ENCODE results near the gene ADAMTS8. TPM values are rescaled to one million over a fixed set of nuclear protein-coding genes. Genes with fewer than 3 reads are reported as not detected.

Gene ADAMTS8
- total and polyA plus RNA-seq, 2 donors (not counting 1 experiment from before 2014, with no cell fraction given) = 15.0 to 18.8 TPM

DNA sequence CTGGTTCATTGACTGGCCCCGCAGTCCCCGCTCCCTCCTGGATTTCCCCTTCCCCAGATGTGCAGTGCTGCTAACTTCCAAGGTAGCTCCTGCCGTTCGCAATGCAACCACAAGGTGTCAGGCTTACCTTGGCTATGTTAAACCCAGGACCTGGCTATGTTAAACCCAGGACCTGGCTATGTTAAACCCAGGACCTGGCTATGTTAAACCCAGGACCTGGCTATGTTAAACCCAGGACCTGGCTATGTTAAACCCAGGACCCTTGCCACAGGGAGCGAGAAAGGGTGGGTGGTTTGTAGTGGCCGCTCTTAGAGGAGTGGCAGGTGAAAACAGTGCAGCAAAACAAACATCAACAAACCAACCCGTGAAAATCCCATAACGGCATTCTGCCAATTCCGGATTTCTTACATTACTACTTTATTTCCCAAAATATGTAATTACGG lies 2.9 kb upstream of the ADAMTS8 start:
- no peaks in the 10 kb centered on the region for H4K20me1 ChIP-seq (ENCODE audit: control insufficient read depth, extremely low read depth, insufficient read depth, low read length)
- H3K79me2 ChIP-seq (ENCODE audit: control insufficient read depth, insufficient read depth, low read length) = no peaks in the 10 kb centered on the region
- no peaks in the 10 kb centered on the region for H3K9me3 ChIP-seq (ENCODE audit: control insufficient read depth, insufficient read depth, low read depth, low read length)
- no peak overlapping the region for H3K9ac ChIP-seq (ENCODE audit: insufficient read depth, low read length)
- H3K36me3 ChIP-seq (ENCODE audit: control insufficient read depth, insufficient read depth, low read length) = no peaks in the 10 kb centered on the region
- H3K4me3 ChIP-seq (replicated peaks in 1 of 4; ENCODE audit: control extremely low read depth in 1 of 4, insufficient read depth in 1 of 4, low read depth in 3 of 4, low read length in 4 of 4) = peak overlapping the region in 1 of 4 experiments; percentile 9
- H3K4me2 ChIP-seq (ENCODE audit: extremely low read depth, insufficient read depth, low read length) = peak overlapping the region; percentile 65
- H3K27me3 ChIP-seq (ENCODE audit: control insufficient read depth, insufficient read depth, low read length) = peaks cover 36% of the 10 kb centered on the region
- DNase-seq (ENCODE audit: low read depth in 2 of 2) = peak; percentile 51 to 77
- no peak overlapping the region for H3K27ac ChIP-seq (ENCODE audit: insufficient read depth, low read length)
- TF ChIP-seq, protein P1, sequence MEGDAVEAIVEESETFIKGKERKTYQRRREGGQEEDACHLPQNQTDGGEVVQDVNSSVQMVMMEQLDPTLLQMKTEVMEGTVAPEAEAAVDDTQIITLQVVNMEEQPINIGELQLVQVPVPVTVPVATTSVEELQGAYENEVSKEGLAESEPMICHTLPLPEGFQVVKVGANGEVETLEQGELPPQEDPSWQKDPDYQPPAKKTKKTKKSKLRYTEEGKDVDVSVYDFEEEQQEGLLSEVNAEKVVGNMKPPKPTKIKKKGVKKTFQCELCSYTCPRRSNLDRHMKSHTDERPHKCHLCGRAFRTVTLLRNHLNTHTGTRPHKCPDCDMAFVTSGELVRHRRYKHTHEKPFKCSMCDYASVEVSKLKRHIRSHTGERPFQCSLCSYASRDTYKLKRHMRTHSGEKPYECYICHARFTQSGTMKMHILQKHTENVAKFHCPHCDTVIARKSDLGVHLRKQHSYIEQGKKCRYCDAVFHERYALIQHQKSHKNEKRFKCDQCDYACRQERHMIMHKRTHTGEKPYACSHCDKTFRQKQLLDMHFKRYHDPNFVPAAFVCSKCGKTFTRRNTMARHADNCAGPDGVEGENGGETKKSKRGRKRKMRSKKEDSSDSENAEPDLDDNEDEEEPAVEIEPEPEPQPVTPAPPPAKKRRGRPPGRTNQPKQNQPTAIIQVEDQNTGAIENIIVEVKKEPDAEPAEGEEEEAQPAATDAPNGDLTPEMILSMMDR (conservative IDR thresholded peaks at IDR 0.05 in 1 of 2, IDR thresholded peaks at IDR 0.05 in 1 of 2; ENCODE audit: low read depth in 1 of 2, low read length in 2 of 2) = peak; percentile 75 to 81
- no peak for TF ChIP-seq EZH2 (IDR thresholded peaks at IDR 0.05; ENCODE audit: low read length, missing control alignments)
- no peak overlapping the region for H2AFZ ChIP-seq (ENCODE audit: low read length)
- peaks cover 20% of the 10 kb centered on the region for H3K4me1 ChIP-seq (ENCODE audit: control insufficient read depth, extremely low read depth, insufficient read depth, low read length)

DNA sequence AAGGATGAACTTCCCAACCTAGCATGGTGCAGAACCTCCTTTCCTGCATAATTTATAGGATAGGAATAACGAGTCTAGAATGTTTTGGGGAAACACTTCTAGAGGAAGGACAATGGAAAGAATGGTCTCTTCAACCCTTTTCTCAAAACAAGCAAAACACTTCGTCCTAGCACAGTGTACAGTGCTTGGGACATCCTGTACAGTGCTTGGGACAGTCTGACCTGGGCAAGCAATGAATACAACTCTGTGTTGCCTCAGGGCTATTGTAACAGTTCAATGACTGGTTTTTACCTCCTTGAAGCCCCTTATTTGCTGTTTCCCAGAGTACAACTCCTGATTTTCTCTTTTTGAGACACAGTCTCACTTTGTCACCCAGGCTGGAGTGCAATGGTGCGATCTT lies 1.6 kb upstream of the ADAMTS8 start:
- Histone ChIP-seq H3K27me3 (ENCODE audit: control insufficient read depth, insufficient read depth, low read length) (peaks cover 44% of the 10 kb centered on the region), H3K4me3 (replicated peaks in 1 of 4; ENCODE audit: control extremely low read depth in 1 of 4, insufficient read depth in 1 of 4, low read depth in 3 of 4, low read length in 4 of 4) (no peak overlapping the region), H3K27ac (ENCODE audit: insufficient read depth, low read length) (no peak overlapping the region), H3K4me2 (ENCODE audit: extremely low read depth, insufficient read depth, low read length) (no peak overlapping the region), H3K9ac (ENCODE audit: insufficient read depth, low read length) (no peak overlapping the region), H3K79me2 (ENCODE audit: control insufficient read depth, insufficient read depth, low read length) (no peaks in the 10 kb centered on the region), H2AFZ (ENCODE audit: low read length) (no peak overlapping the region), H4K20me1 (ENCODE audit: control insufficient read depth, extremely low read depth, insufficient read depth, low read length) (no peaks in the 10 kb centered on the region), H3K36me3 (ENCODE audit: control insufficient read depth, insufficient read depth, low read length) (no peaks in the 10 kb centered on the region), H3K9me3 (ENCODE audit: control insufficient read depth, insufficient read depth, low read depth, low read length) (no peaks in the 10 kb centered on the region), H3K4me1 (ENCODE audit: control insufficient read depth, extremely low read depth, insufficient read depth, low read length) (peaks cover 9% of the 10 kb centered on the region)
- DNase-seq (ENCODE audit: low read depth in 2 of 2) = no peak
- TF ChIP-seq, protein P1 (conservative IDR thresholded peaks at IDR 0.05 in 1 of 2, IDR thresholded peaks at IDR 0.05 in 1 of 2; ENCODE audit: low read depth in 1 of 2, low read length in 2 of 2) = no peak
- no peak for TF ChIP-seq EZH2 (IDR thresholded peaks at IDR 0.05; ENCODE audit: low read length, missing control alignments)

DNA sequence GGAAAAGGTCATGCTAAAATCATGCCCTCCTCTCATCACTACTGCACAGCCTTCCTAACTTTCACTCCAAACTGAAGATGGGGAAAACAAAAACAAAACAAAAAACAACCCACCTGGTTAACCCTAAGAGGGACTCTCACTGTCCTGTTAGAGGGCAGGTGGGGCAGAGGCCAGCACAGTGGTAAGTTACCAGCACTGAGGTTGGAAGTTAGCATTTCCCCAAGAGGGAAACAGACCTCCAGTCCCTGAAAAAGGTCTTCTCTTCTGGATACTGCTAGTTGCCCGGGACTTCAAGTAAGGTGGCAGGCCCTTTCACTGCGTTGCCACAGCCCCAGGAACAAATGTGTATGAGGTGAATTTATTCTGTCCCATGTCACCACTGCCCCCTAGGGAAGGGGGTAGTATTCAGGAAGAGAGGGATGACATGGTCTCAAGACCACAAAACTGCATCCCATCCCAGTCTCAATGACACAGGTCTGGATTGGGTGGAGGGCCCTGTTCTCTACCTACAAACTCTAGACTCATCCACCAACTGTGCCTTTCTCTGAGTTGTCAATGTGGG lies 792 bp upstream of the ADAMTS8 start:
- H3K4me2 ChIP-seq (ENCODE audit: extremely low read depth, insufficient read depth, low read length) = no peak overlapping the region

More for the DNA sequence above, 792 bp upstream of the ADAMTS8 start:
- H2AFZ ChIP-seq (ENCODE audit: low read length) = no peak overlapping the region
- no peaks in the 10 kb centered on the region for H3K36me3 ChIP-seq (ENCODE audit: control insufficient read depth, insufficient read depth, low read length)
- DNase-seq (ENCODE audit: low read depth in 2 of 2) = no peak
- H3K4me3 ChIP-seq (replicated peaks in 1 of 4; ENCODE audit: control extremely low read depth in 1 of 4, insufficient read depth in 1 of 4, low read depth in 3 of 4, low read length in 4 of 4) = peak overlapping the region in 1 of 4 experiments; percentile 60
- no peaks in the 10 kb centered on the region for H4K20me1 ChIP-seq (ENCODE audit: control insufficient read depth, extremely low read depth, insufficient read depth, low read length)
- H3K4me1 ChIP-seq (ENCODE audit: control insufficient read depth, extremely low read depth, insufficient read depth, low read length) = peaks cover 9% of the 10 kb centered on the region
- no peaks in the 10 kb centered on the region for H3K79me2 ChIP-seq (ENCODE audit: control insufficient read depth, insufficient read depth, low read length)
- no peak overlapping the region for H3K27ac ChIP-seq (ENCODE audit: insufficient read depth, low read length)
- TF ChIP-seq, protein P1 (conservative IDR thresholded peaks at IDR 0.05 in 1 of 2, IDR thresholded peaks at IDR 0.05 in 1 of 2; ENCODE audit: low read depth in 1 of 2, low read length in 2 of 2) = no peak
- TF ChIP-seq EZH2 (IDR thresholded peaks at IDR 0.05; ENCODE audit: low read length, missing control alignments) = peak; percentile 62
- H3K9me3 ChIP-seq (ENCODE audit: control insufficient read depth, insufficient read depth, low read depth, low read length) = no peaks in the 10 kb centered on the region
- H3K27me3 ChIP-seq (ENCODE audit: control insufficient read depth, insufficient read depth, low read length) = peaks cover 49% of the 10 kb centered on the region
- H3K9ac ChIP-seq (ENCODE audit: insufficient read depth, low read length) = no peak overlapping the region
